Suppressor macrophage (primary cell): ENCODE measurements around the gene MAMDC2.

ENCODE experiments used
- DNase-seq, 4 experiments: peaks; one replicate each; pipeline ENCODE4 v3.0.0-alpha.2; 2020 to 2022

The MAMDC2 gene

GRCh38 chr9:70135176-70135575 lies 91.5 kb downstream of the MAMDC2 start:
- no peak for DNase-seq

- no peak for DNase-seq
Measured at GRCh38 chr9:70136632-70137031, 93.0 kb downstream of the MAMDC2 start.

- no peak for DNase-seq
Measured at GRCh38 chr9:70137577-70137976, 93.9 kb downstream of the MAMDC2 start.

DNA sequence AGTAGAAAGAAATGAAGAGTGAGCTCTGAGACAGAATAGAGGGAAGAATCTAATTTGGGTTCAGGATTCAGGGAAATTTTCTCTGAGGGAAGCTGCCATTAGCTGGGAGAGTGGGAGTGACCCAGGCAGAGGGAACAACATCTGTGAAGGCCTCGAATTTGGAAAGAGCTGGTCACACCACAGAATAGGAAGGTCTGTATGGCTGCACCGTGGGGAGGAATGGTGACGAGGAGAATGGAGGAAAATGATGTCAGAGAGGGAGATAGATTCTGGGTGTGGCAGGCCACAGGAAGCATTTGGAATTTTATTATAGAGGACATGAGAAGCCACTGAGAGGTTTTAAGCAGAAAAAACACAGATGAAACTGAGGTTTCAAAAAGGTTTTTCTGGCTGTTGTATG lies 98.5 kb downstream of the MAMDC2 start:
- no peak for DNase-seq

DNA sequence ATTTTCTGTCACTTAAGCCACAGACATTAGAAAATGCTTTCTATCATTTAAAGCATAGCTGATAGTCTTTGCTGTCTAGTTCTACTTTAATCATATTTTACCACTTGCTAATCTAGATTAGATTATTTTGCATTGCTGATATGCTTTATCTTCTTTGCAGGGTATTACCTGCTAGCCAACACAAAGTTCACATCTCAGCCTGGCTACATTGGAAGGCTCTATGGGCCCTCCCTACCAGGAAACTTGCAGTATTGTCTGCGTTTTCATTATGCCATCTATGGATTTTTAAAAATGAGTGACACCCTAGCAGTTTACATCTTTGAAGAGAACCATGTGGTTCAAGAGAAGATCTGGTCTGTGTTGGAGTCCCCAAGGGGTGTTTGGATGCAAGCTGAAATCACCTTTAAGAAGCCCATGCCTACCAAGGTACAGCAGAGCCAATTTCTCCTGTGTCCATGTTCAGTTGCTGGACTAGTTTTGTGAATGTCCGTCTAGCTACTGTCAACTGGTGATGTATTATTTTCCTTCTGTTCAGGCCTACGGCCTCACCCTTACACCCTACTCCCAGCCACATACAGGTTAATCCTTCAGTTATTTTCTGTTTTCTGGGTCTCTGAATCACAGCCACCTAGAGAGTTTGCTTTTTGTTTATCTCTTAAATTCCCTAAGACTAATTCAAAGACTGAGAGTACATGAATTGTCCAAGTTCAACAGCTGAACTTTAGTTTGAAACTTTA lies 99.9 kb downstream of the MAMDC2 start:
- DNase-seq: no peak

GRCh38 chr9:70144131-70144503 lies 100.5 kb downstream of the MAMDC2 start:
- DNase-seq: no peak

- DNase-seq: no peak
Measured at GRCh38 chr9:70145981-70146380, 102.3 kb downstream of the MAMDC2 start.

DNA sequence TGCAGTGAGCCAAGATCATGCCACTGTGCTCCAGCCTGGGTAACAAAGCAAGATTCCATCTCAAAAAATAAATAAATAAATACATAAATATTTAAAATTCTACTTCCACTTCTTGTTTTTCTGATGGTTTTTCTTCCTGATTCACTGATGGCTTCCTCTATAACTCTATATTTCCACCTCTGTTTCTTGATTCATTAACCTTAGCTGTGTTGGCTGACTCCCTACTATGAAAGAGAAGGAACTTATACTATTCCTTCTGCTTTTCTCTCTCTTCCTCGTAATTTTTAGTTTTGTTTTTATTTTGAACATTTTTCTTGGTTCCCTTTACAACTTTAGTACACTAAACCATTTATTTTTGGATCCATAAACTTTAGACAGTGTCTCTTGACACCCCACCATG lies 103.5 kb downstream of the MAMDC2 start:
- DNase-seq: peak in 3 of 4 experiments; percentile 1 to 57 (median 52)

DNA sequence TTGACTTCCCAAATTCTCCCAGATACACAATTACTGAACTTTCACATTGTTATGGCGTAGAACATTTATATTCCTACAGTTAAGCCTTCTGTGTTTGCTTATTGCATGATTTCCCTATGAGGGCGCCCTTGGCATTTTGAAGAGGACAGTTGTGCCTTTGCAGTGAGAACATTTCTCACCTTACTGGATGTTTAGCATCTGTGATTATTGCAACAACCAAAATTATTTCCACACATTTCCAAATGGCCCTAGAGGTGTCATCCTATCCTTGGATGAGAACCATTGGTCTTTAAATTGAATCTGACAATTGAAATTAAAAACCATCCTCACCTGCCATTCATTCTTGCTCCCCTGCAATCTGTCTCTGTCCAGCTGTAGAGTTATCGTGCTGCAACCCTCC lies 104.0 kb downstream of the MAMDC2 start:
- DNase-seq: no peak

GRCh38 chr9:70152350-70152749 lies 108.7 kb downstream of the MAMDC2 start:
- no peak for DNase-seq

- DNase-seq: no peak
Measured at GRCh38 chr9:70156729-70157128, 113.1 kb downstream of the MAMDC2 start.

- DNase-seq: no peak
Measured at GRCh38 chr9:70159630-70160029, 116.0 kb downstream of the MAMDC2 start.

DNA sequence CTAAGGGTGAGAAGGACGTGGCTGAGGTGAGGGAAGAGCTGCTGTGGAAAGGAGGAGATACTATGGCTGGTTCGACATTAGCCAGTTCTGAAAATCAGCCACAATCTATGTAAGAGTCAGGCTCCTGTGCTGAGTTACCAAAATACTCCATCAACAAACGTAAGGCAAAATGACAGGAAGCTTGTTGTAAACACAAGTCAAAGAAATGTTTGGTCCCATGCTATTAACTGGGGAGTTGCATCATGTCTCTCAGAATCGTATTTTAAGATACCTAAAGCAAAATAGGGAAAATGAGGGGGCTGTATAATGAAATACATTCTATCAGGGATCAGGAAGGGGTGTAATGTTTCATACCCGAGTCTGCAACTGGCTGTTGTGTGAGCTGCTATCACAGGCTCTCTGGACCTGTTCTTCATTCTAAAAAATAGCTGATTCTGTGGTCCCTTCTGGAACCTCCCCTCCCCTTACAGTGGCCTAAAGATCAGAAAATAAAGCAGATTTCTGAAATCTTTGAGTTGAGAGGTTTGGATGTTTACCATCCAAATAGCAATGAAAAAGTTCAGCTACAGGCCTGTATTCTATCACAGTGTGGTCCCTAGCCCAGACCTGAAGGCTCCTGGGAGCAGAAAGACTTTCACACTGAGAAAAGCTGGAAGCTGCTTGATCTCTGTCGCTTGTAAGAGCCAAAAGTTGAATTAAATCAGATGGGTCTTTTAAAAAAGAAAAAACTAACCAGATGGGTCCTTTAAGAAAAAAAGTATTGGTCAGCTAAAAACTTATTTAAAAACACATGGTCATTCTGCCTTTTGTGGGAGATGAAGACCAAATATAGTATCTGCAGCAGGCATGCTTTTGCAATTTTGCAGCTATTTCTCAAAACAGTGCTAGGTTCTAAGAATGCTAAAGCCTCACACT lies 117.3 kb downstream of the MAMDC2 start:
- no peak for DNase-seq

GRCh38 chr9:70165006-70165602 lies 121.5 kb downstream of the MAMDC2 start:
- DNase-seq: no peak

DNA sequence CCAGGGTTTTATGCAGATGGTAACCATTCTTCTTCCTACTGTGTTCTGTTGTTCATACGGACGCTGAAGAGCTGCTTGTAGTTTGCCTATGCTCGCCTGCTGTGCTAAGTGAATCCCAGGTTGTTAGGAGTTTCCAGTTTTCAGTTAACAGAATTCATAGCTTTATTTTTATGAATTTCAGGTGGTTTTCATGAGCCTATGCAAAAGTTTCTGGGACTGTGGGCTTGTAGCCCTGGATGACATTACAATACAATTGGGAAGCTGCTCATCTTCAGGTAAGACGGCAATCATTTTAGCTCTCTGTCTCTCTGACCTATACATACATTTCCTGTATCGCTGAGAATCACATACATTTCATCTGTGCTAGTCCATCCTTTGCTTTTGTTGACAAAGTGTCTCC lies 124.9 kb downstream of the MAMDC2 start:
- no peak for DNase-seq

- no peak for DNase-seq
Measured at GRCh38 chr9:70169222-70169621, 125.6 kb downstream of the MAMDC2 start.

- DNase-seq: no peak
Measured at GRCh38 chr9:70170151-70170790, 126.6 kb downstream of the MAMDC2 start.

GRCh38 chr9:70172532-70172931 lies 128.9 kb downstream of the MAMDC2 start:
- DNase-seq: no peak

DNA sequence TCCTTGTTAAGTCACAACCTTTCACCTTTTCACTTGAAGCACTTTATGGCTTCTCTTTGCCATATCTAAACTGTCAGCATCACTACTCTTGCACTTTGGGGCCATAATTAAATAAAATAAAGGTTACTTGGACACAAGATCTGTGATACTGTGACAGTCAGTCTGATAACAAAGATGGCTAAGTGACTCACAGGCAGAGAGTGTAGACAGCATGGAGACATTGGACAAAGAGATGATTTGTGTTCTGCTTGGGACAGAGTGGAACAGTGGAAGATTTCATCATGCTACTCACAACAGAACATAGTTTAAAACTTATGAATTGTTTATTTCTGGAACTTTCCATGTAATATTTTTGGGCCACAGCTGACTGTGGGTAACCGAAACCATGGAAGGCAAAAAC lies 133.5 kb downstream of the MAMDC2 start:
- DNase-seq: no peak

- DNase-seq: no peak
Measured at GRCh38 chr9:70192707-70193106, 149.1 kb downstream of the MAMDC2 start.

DNA sequence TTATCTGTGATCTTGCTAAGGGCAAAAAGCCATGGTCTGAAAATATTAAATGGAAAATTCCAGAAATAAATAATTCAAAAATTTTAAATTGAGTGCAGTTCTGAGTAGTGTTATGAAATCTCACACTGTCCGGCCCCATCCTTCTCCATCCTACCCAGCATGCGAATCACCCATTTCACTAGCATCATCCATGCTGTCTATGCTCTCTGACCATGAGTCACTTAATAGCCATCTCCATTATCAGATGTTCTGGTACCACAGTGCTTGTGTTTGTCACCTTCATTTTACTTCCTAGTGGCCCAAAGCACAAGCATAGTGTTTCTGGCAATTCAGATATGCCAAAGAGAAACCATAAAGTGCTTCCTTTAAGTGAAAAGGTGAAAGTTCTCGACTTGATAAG lies 151.8 kb downstream of the MAMDC2 start:
- DNase-seq: no peak

- DNase-seq: no peak
Measured at GRCh38 chr9:70197216-70198044, 153.8 kb downstream of the MAMDC2 start.
